HG03521 (cell line): Measurements from ENCODE around the gene CASP12.

ENCODE experiments used
- ATAC-seq: cut with Tn5 transposase; IDR thresholded peaks from one replicate; pipeline ENCODE4 v1.9.1; 2021; ENCODE audit warnings: mild to moderate bottlenecking, moderate library complexity; ENCODE audit not compliant: unreplicated experiment

The CASP12 gene

DNA sequence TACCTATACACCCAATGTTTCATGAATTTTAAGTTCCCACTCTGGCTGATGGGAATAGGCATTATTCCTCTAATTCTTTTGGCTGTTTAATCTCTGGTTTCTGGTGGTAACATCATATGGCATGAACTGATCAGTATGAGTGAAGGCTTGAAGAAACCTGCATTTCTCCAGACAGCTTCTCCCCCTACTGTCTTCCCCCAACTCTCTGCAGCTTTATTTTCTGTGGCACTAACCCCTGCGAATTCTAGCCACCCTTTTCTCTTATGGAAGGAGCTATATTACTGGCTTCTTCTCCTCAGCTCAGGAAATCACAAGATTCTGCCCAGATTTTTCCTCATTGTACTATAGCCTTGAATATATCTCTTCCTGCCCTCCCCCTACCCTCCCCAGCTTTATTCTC is 57.1 kb downstream of the CASP12 start:
- no peak for ATAC-seq

DNA sequence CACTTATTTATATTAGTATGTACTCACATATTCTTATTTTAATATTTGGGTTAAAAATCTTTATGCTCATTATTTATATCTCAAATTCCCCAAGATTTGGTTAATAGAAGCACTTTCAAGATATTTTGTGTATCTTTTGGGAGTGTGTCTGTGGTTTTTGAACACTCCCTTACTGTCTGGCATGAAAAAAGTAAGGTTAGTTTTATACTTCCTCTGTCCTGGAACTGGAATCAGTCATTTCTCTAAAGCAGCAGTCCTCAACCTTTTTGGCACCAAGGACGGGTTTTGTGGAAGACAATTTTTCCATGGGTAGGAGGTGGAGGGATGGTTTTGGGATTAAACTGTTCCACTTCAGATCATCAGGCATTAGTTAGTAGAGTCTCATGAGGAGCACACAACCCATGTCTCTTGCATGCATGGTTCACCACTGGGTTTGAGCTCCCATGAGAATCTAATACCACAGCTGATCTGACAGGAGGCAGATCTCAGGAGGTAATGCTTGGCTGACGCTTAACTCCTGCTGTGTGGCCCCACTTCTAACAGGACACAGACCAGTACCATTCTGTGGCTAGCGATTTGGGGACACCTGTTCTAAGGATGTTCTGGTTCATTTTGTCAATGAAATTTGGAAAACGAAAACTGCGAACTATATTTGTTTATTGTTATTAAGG is 60.2 kb downstream of the CASP12 start:
- no peak for ATAC-seq

GRCh38 chr11:104836691-104837090 is 61.6 kb downstream of the CASP12 start:
- no peak for ATAC-seq
